A549 (cell line): ENCODE measurements around the gene RTN4RL2. TPM values are rescaled to one million over a fixed set of nuclear protein-coding genes. Genes with fewer than 3 reads are reported as not detected.

Experiments
- ATAC-seq, 2 experiments: fragments of 200-7000 bp in 1 of 2; fragments of >200 bp in 1 of 2; cut with Nextera tagmentation in 1 of 2; cut with Tn5 transposase in 1 of 2; 3 replicates each; pipeline versions ENCODE4 v1.8.0 to v1.9.1; 2018 to 2020; ENCODE audit warnings: mild to moderate bottlenecking in 1 of 2, moderate library complexity in 1 of 2
- CTCF ChIA-PET: fragments of 300-600 bp; sonication (Branson Sonifier 250); formaldehyde crosslinking; extraction: SDS; loops from one replicate; lab custom pipeline; 2021; ENCODE audit warnings: antibody characterized with exemption, inconsistent platforms; lab: Yijun Ruan, JAX
- POLR2A ChIA-PET: fragments of 350-600 bp; formaldehyde crosslinking; extraction: SDS; loops from one replicate; lab custom pipeline; 2021; ENCODE audit warnings: antibody characterized with exemption, inconsistent platforms; lab: Yijun Ruan, JAX
- DNase-seq, 2 experiments: peaks; one replicate each; pipeline versions ENCODE4 v3.0.0 to v3.0.0-alpha.2; 2011 to 2016; ENCODE audit warnings: low read depth in 1 of 2, low spot score in 1 of 2
- FAIRE-seq: peaks from 2 replicates; lab custom pipeline; 2011; peaks lifted over from hg19 to GRCh38; lab: Jason Lieb, UNC
- H3K27ac ChIP-seq, 2 experiments: fragments of >200 bp; sonication (Bioruptor Twin); formaldehyde crosslinking; 3 replicates each; pipeline ENCODE4 v1.5.1; 2016 to 2017
- H3K4me1 ChIP-seq: fragments of >200 bp; sonication (Bioruptor Twin); formaldehyde crosslinking; 3 replicates; pipeline ENCODE4 v1.6.1; 2016
- H3K4me2 ChIP-seq: fragments of >200 bp; sonication (Bioruptor Twin); formaldehyde crosslinking; 3 replicates; pipeline ENCODE4 v1.6.1; 2016
- H3K4me3 ChIP-seq: fragments of >200 bp; sonication (Bioruptor Twin); formaldehyde crosslinking; 3 replicates; pipeline ENCODE4 v1.5.1; 2016
- H3K9me3 ChIP-seq: fragments of >200 bp; sonication (Bioruptor Twin); formaldehyde crosslinking; 3 replicates; pipeline ENCODE4 v1.6.1; 2016
- BCL3 ChIP-seq: fragments of >200 bp; sonication (Bioruptor Twin); formaldehyde crosslinking; IDR thresholded peaks from 3 replicates; pipeline ENCODE4 v1.6.1; 2016
- CBX2 ChIP-seq: fragments of 200-600 bp; sonication (generic); IDR thresholded peaks from 2 replicates; pipeline ENCODE4 v1.6.1; 2016; ENCODE audit warnings: low read depth, mild to moderate bottlenecking, borderline replicate concordance
- CEBPB ChIP-seq, 2 experiments: fragments of >200 bp in 1 of 2; sonication (Bioruptor Twin) in 1 of 2; formaldehyde crosslinking in 1 of 2; IDR thresholded peaks; 2 replicates each; pipeline ENCODE4 v1.6.1; 2012 to 2016
- CTCF ChIP-seq: fragments of >200 bp; sonication (Bioruptor Twin); formaldehyde crosslinking; IDR thresholded peaks from 3 replicates; pipeline ENCODE4 v1.5.1; 2016
- E2F6 ChIP-seq: IDR thresholded peaks from 2 replicates; pipeline ENCODE4 v1.6.1; 2012; ENCODE audit warnings: low read depth, borderline replicate concordance
- EHF ChIP-seq: fragments of 250-450 bp; sonication (Bioruptor Pico); IDR thresholded peaks from 2 replicates; pipeline ENCODE4 v1.5.0; 2020; ENCODE audit warnings: mild to moderate bottlenecking
- HMGXB4 ChIP-seq: fragments of 250-450 bp; sonication (Bioruptor Pico); IDR thresholded peaks from 2 replicates; pipeline ENCODE4 v1.5.0; 2021; ENCODE audit warnings: mild to moderate bottlenecking, moderate library complexity, borderline replicate concordance
- HOXB13 ChIP-seq: fragments of 250-450 bp; sonication (Bioruptor Pico); IDR thresholded peaks from 2 replicates; pipeline ENCODE4 v1.5.0; 2020; ENCODE audit warnings: low read depth, mild to moderate bottlenecking, moderate library complexity
- KDM1A ChIP-seq: fragments of 200-600 bp; sonication (generic); IDR thresholded peaks from 2 replicates; pipeline ENCODE4 v1.6.1; 2016; ENCODE audit warnings: low read depth, mild to moderate bottlenecking
- PHF8 ChIP-seq: fragments of 200-600 bp; sonication (generic); IDR thresholded peaks from 2 replicates; pipeline ENCODE4 v1.6.1; 2016; ENCODE audit warnings: low read depth, mild to moderate bottlenecking, antibody characterized with exemption, moderate library complexity, borderline replicate concordance
- RAD21 ChIP-seq, 2 experiments: fragments of >200 bp in 1 of 2; sonication (Bioruptor Twin) in 1 of 2; formaldehyde crosslinking in 1 of 2; IDR thresholded peaks in 1 of 2; conservative IDR thresholded peaks in 1 of 2; 2 replicates in 1 of 2; 3 replicates in 1 of 2; pipeline ENCODE4 v1.6.1; 2012 to 2018; ENCODE audit warnings: inconsistent platforms in 1 of 2
- RCOR1 ChIP-seq: fragments of 150-350 bp; IDR thresholded peaks from 2 replicates; pipeline ENCODE4 v1.6.1; 2014; ENCODE audit warnings: antibody characterized with exemption, low read length, low read depth
- SMC3 ChIP-seq: fragments of >200 bp; sonication (Bioruptor Twin); formaldehyde crosslinking; IDR thresholded peaks from 3 replicates; pipeline ENCODE4 v1.6.1; 2018; ENCODE audit warnings: inconsistent platforms
- WGBS: methylation state at CpG from one replicate; pipeline ENCODE4 v1.1.6; 2017; ENCODE audit errors: missing lambda C conversion rate; 5-methylcytosine and 5-hydroxymethylcytosine counted together
- polyA plus RNA-seq, 4 experiments: library from polyadenylated mRNA; depleted of rRNA in 3 of 4; stranded (reverse); fragments of >200 nt; fragmentation: RNase III in 1 of 4; extraction: RNeasy Plus Mini Kit Qiagen cat#74134 plus additional on column Dnase treatment in 1 of 4; gene quantifications; 2 replicates in 3 of 4; 3 replicates in 1 of 4; pipeline ENCODE4 v1.2.3, GENCODE V29; 2011 to 2017

The RTN4RL2 gene
- polyA plus RNA-seq, 2 of the 4 experiments (the other 2 are of a cell fraction): 9.2 to 23.7 TPM

GRCh38 chr11:57476047-57476756 is 15.9 kb downstream of the RTN4RL2 start (continued):
- TF ChIP-seq KDM1A (no peak), RAD21 (conservative IDR thresholded peaks at IDR 0.05 in 1 of 2, IDR thresholded peaks at IDR 0.05 in 1 of 2) (no peak), EHF (CRISPR knock-in tag) (no peak), CEBPB (IDR thresholded peaks at IDR 0.05) (no peak), HMGXB4 (CRISPR knock-in tag) (no peak), CBX2 (no peak), RCOR1 (no peak)

GRCh38 chr11:57476757-57477506 is 16.6 kb downstream of the RTN4RL2 start:
- DNase-seq (peak; percentile 56 to 75), FAIRE-seq (no peak), ATAC-seq (peak; percentile 48 to 67)
- Histone ChIP-seq H3K27ac (peak overlapping the region; percentile 45 to 81; a peak in 5 of 6 replicates), H3K4me1 (peaks cover 57% of the 10 kb centered on the region), H3K9me3 (no peaks in the 10 kb centered on the region), H3K4me2 (peak overlapping the region; percentile 73), H3K4me3 (peak overlapping the region; percentile 26; the same call in 2 of the 3 replicates)
- ChIA-PET POLR2A (interaction anchor here (0.8 kb wide), 1 partner anchor 19 kb away, joined by 7 read pairs; no protein-coding TSS in a partner anchor), CTCF (interaction anchor here (0.6 to 10.1 kb wide), 15 partner anchors 9 to 168 kb away, joined by 3 to 228 read pairs (median 4); partner anchors contain the start of gene RTN4RL2)
- TF ChIP-seq E2F6 (no peak), HOXB13 (CRISPR knock-in tag) (no peak), BCL3 (no peak), CTCF (0 out of 3 replicates have a peak, but pooled peaks have one; percentile 19), SMC3 (0 out of 3 replicates have a peak, but pooled peaks have one; percentile 15), HMGXB4 (CRISPR knock-in tag) (no peak), PHF8 (no peak)
- WGBS: 47% methylated on average over 24 of the region's 27 CpGs
